Measurements from ENCODE around the gene ATG4A. TPM values are rescaled to one million over a fixed set of nuclear protein-coding genes. Genes with fewer than 3 reads are reported as not detected.

Gene ATG4A
- total RNA-seq, result 9.4 and 11.6 TPM in 2 replicates

GRCh38 chrX:108091264-108091877, at the start of gene ATG4A, which contains the start of gene PSMD10:
Gene ATG4A, plus strand, starts transcription at chrX:108091778. Its CDS starts 49 bp downstream, at chrX:108091827.
Gene PSMD10, minus strand, starts transcription at chrX:108091542. Its CDS starts 22 bp downstream, at chrX:108091520.

GRCh38 chrX:108044554-108045256, 46.9 kb upstream of the ATG4A start, which contains the start of gene VSIG1:
Gene VSIG1, plus strand, starts transcription at chrX:108045065. Its CDS starts 66 bp downstream, at chrX:108045131.

Other genes starting within 250 kb of the ATG4A start
- not detected in 2 replicates for gene TEX13B, start 109.4 kb upstream of the ATG4A start, total RNA-seq
- gene VSIG1, start 46.7 kb upstream of the ATG4A start, total RNA-seq, result 0.68 and 0.70 TPM in 2 replicates
- gene PSMD10, start 236 bp upstream of the ATG4A start, total RNA-seq, result 59.0 and 72.5 TPM in 2 replicates